Sigmoid colon (tissue), 4 donors: ENCODE data around the gene MAPKBP1.

Source experiments
- EP300 ChIP-seq, 4 donors: sonication (generic); formaldehyde crosslinking; IDR thresholded peaks; one replicate each; pipeline ENCODE4 v1.6.1; 2017; ENCODE audit warnings: antibody characterized with exemption in 4 of 4
- TF ChIP-seq, protein P1 (sequence below), 4 experiments: fragments of 450-650 bp in 3 of 4; fragments of 200-600 bp in 1 of 4; IDR thresholded peaks; one replicate each; pipeline ENCODE4 v1.5.1; 2016 to 2019; ENCODE audit warnings: antibody characterized with exemption in 4 of 4, mild to moderate bottlenecking in 3 of 4, moderate library complexity in 2 of 4

DNA sequence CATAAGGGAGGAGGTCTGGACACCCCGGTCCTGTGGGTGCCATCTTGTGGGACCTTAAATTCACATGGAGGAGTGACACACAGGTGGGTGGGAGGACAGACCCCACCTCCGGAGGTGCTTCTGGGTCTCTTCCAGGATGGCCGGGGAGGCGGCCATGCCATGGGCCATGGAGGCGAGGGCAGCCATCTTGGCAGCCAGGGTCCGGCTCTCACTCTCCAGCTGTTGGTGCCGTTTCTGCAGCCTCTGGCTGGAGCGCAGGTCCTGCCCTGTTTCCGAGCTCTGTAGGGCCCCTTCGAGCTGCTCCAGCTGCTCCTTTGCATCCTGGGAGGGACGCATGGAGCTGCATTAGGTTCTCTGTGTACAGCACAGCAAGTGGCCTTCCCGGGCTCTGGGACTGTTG is 100.5 kb downstream of the MAPKBP1 start:
- TF ChIP-seq, protein P1, sequence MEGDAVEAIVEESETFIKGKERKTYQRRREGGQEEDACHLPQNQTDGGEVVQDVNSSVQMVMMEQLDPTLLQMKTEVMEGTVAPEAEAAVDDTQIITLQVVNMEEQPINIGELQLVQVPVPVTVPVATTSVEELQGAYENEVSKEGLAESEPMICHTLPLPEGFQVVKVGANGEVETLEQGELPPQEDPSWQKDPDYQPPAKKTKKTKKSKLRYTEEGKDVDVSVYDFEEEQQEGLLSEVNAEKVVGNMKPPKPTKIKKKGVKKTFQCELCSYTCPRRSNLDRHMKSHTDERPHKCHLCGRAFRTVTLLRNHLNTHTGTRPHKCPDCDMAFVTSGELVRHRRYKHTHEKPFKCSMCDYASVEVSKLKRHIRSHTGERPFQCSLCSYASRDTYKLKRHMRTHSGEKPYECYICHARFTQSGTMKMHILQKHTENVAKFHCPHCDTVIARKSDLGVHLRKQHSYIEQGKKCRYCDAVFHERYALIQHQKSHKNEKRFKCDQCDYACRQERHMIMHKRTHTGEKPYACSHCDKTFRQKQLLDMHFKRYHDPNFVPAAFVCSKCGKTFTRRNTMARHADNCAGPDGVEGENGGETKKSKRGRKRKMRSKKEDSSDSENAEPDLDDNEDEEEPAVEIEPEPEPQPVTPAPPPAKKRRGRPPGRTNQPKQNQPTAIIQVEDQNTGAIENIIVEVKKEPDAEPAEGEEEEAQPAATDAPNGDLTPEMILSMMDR (IDR thresholded peaks at IDR 0.05): no peak
- TF ChIP-seq EP300 (IDR thresholded peaks at IDR 0.05): no peak
